ENCODE data around the gene EIF3D.

- TF ChIP-seq CTCF (IDR thresholded peaks at IDR 0.05 in 2 of 3, conservative IDR thresholded peaks at IDR 0.05 in 1 of 3; ENCODE audit: insufficient read depth in 2 of 3, low read depth in 1 of 3, low read length in 3 of 3) (no peak), CTBP1 (IDR thresholded peaks at IDR 0.05; ENCODE audit: borderline replicate concordance) (no peak), SP2 (IDR thresholded peaks at IDR 0.05; ENCODE audit: extremely low read depth, low read depth, low read length, poor library complexity, severe bottlenecking) (no peak), FOXJ3 (CRISPR knock-in tag; IDR thresholded peaks at IDR 0.05) (no peak), EP300 (IDR thresholded peaks at IDR 0.05; ENCODE audit: low read length) (no peak), ZC3H11A (IDR thresholded peaks at IDR 0.05; ENCODE audit: low read depth, low read length) (no peak)
These were observed 34.9 kb upstream of the EIF3D start for GRCh38 chr22:36563898-36564297.

Data from K562 (cell line).